WTC11 (cell line): Measurements from ENCODE around the gene MYO5C. TPM values are rescaled to one million over a fixed set of nuclear protein-coding genes. Genes with fewer than 3 reads are reported as not detected.

ENCODE experiments used
- ATAC-seq: fragments of 200-7000 bp; cut with Tn5 transposase; 2 replicates; pipeline ENCODE4 v1.10.0; 2021; ENCODE audit warnings: mild to moderate bottlenecking, moderate library complexity
- CTCF ChIA-PET: fragments of 300-600 bp; sonication (Branson Sonifier 250); formaldehyde crosslinking; loops from one replicate; lab custom pipeline; 2021; ENCODE audit warnings: antibody characterized with exemption; lab: Charles Lee
- POLR2A ChIA-PET: fragments of 350-600 bp; sonication (Branson Sonifier 250); formaldehyde crosslinking; loops from one replicate; lab custom pipeline; 2021; ENCODE audit warnings: antibody characterized with exemption; lab: Charles Lee
- DNase-seq: peaks from one replicate; pipeline ENCODE4 v3.0.0; 2021; ENCODE audit warnings: low spot score
- H3K27ac Mint-ChIP-seq: 2 replicates; pipeline ENCODE4 v1.8.0; 2021; ENCODE audit warnings: mixed read lengths
- H3K27me3 Mint-ChIP-seq: 2 replicates; pipeline ENCODE4 v1.8.0; 2021; ENCODE audit warnings: low read depth, mild to moderate bottlenecking, moderate library complexity, mixed read lengths
- H3K36me3 Mint-ChIP-seq: 2 replicates; pipeline ENCODE4 v1.8.0; 2021; ENCODE audit warnings: mixed read lengths
- H3K4me1 Mint-ChIP-seq: 2 replicates; pipeline ENCODE4 v1.8.0; 2022; ENCODE audit warnings: mixed read lengths
- H3K4me3 Mint-ChIP-seq: 2 replicates; pipeline ENCODE4 v1.8.0; 2021; ENCODE audit warnings: mild to moderate bottlenecking, moderate library complexity, mixed read lengths
- H3K9me3 Mint-ChIP-seq: 2 replicates; pipeline ENCODE4 v1.8.0; 2021; ENCODE audit warnings: mixed read lengths
- ATF2 ChIP-seq: sonication (generic); formaldehyde crosslinking; IDR thresholded peaks from 2 replicates; pipeline ENCODE4 v1.8.1; 2022; ENCODE audit warnings: low read depth, missing genetic modification reagents, borderline replicate concordance
- CTCF ChIP-seq: fragments of 200-600 bp; IDR thresholded peaks from 2 replicates; pipeline ENCODE4 v1.8.0; 2022; ENCODE audit warnings: antibody characterized with exemption
- E2F1 ChIP-seq: sonication (generic); formaldehyde crosslinking; IDR thresholded peaks from 2 replicates; pipeline ENCODE4 v1.8.0; 2022; ENCODE audit warnings: mild to moderate bottlenecking, missing genetic modification reagents
- EMX1 ChIP-seq: fragments of 250-450 bp; sonication (Bioruptor Pico); IDR thresholded peaks from 2 replicates; pipeline ENCODE4 v1.8.0; 2021; ENCODE audit warnings: mild to moderate bottlenecking
- ETV6 ChIP-seq: sonication (generic); formaldehyde crosslinking; IDR thresholded peaks from 2 replicates; pipeline ENCODE4 v1.8.1; 2022; ENCODE audit warnings: mild to moderate bottlenecking, missing genetic modification reagents
- GABPB1 ChIP-seq: sonication (generic); formaldehyde crosslinking; IDR thresholded peaks from 2 replicates; pipeline ENCODE4 v1.8.1; 2023; ENCODE audit warnings: mild to moderate bottlenecking, missing genetic modification reagents
- GRHL2 ChIP-seq: fragments of 250-450 bp; sonication (Bioruptor Pico); IDR thresholded peaks from 2 replicates; pipeline ENCODE4 v1.8.0; 2022; ENCODE audit warnings: mild to moderate bottlenecking, moderate library complexity; ENCODE audit not compliant: insufficient replicate concordance, severe bottlenecking
- HMGA2 ChIP-seq: fragments of 250-450 bp; sonication (Bioruptor Pico); IDR thresholded peaks from 2 replicates; pipeline ENCODE4 v1.4.0; 2021; ENCODE audit warnings: mild to moderate bottlenecking, moderate library complexity
- PREB ChIP-seq: sonication (generic); formaldehyde crosslinking; IDR thresholded peaks from 2 replicates; pipeline ENCODE4 v1.8.1; 2022; ENCODE audit warnings: mild to moderate bottlenecking, missing genetic modification reagents, moderate library complexity, borderline replicate concordance
- RELA ChIP-seq: sonication (generic); formaldehyde crosslinking; IDR thresholded peaks from 2 replicates; pipeline ENCODE4 v1.8.1; 2022; ENCODE audit warnings: missing genetic modification reagents, mild to moderate bottlenecking, borderline replicate concordance
- USF2 ChIP-seq: sonication (generic); formaldehyde crosslinking; IDR thresholded peaks from 2 replicates; pipeline ENCODE4 v1.8.1; 2023; ENCODE audit warnings: mild to moderate bottlenecking, missing genetic modification reagents, moderate library complexity
- ZBTB21 ChIP-seq: sonication (generic); formaldehyde crosslinking; IDR thresholded peaks from 2 replicates; pipeline ENCODE4 v1.8.1; 2023; ENCODE audit warnings: mild to moderate bottlenecking, missing genetic modification reagents, borderline replicate concordance
- ZNF121 ChIP-seq: sonication (generic); formaldehyde crosslinking; IDR thresholded peaks from 2 replicates; pipeline ENCODE4 v1.8.0; 2023; ENCODE audit warnings: missing genetic modification reagents
- ZNF281 ChIP-seq: sonication (generic); formaldehyde crosslinking; IDR thresholded peaks from 2 replicates; pipeline ENCODE4 v1.8.0; 2023; ENCODE audit warnings: mild to moderate bottlenecking, missing genetic modification reagents
- ZNF416 ChIP-seq: fragments of 250-450 bp; sonication (Bioruptor Pico); IDR thresholded peaks from 2 replicates; pipeline ENCODE4 v1.9.0; 2021; ENCODE audit warnings: mild to moderate bottlenecking, inconsistent platforms
- ZNF512 ChIP-seq: sonication (generic); formaldehyde crosslinking; IDR thresholded peaks from 2 replicates; pipeline ENCODE4 v1.8.1; 2022; ENCODE audit warnings: missing genetic modification reagents, borderline replicate concordance
- total RNA-seq: library from RNA; stranded (reverse); gene quantifications from 3 replicates; pipeline ENCODE4 v1.2.3, GENCODE V29; 2021

MYO5C gene
- total RNA-seq, 1 experiment from 2014 or later = 25.3 TPM

- ATAC-seq = no peak
- H3K4me3 Mint-ChIP-seq = no peak overlapping the region
- H3K36me3 Mint-ChIP-seq = no peaks in the 10 kb centered on the region
- no peak for TF ChIP-seq ZNF281 (CRISPR knock-in tag)
- TF ChIP-seq GRHL2 (CRISPR knock-in tag) = no peak
- TF ChIP-seq, all 79 proteins: peak for 0
- ChIA-PET POLR2A (no interaction called here), CTCF (interaction anchor here (1.1 to 1.8 kb wide), 2 partner anchors 35 to 54 kb away, joined by 5 to 10 read pairs; no protein-coding TSS in a partner anchor)
- Mint-ChIP-seq H3K27ac (no peak overlapping the region), H3K9me3 (no peaks in the 10 kb centered on the region), H3K27me3 (peaks cover under 1% of the 10 kb centered on the region; the same call in 1 of the 2 replicates), H3K4me1 (peaks cover 18% of the 10 kb centered on the region)
- DNase-seq = no peak
Observed at GRCh38 chr15:52172869-52173268, 122.7 kb downstream of the MYO5C start.

- Mint-ChIP-seq H3K4me3 (no peak overlapping the region), H3K36me3 (no peaks in the 10 kb centered on the region), H3K27ac (no peak overlapping the region), H3K9me3 (no peaks in the 10 kb centered on the region), H3K4me1 (peaks cover 13% of the 10 kb centered on the region), H3K27me3 (no peaks in the 10 kb centered on the region)
- ATAC-seq = no peak
- ChIA-PET CTCF (interaction anchor here (1.0 to 2.5 kb wide), 7 partner anchors 8 to 93 kb away, joined by 3 to 19 read pairs (median 6); no protein-coding TSS in a partner anchor), POLR2A (no interaction called here)
- TF ChIP-seq PREB (CRISPR knock-in tag) (no peak), ZBTB21 (CRISPR knock-in tag) (no peak), CTCF (no peak), EMX1 (no peak), HMGA2 (no peak), ZNF416 (CRISPR knock-in tag) (no peak), ATF2 (no peak), ETV6 (CRISPR knock-in tag) (no peak), ZNF512 (CRISPR knock-in tag) (no peak), E2F1 (CRISPR knock-in tag) (no peak), ZNF121 (CRISPR knock-in tag) (no peak), USF2 (CRISPR knock-in tag) (no peak), GABPB1 (CRISPR knock-in tag) (no peak), RELA (CRISPR knock-in tag) (no peak)
- no peak for DNase-seq
Observed at GRCh38 chr15:52171807-52172206, 123.8 kb downstream of the MYO5C start.
